DOHH2 (cell line): Measurements from ENCODE around the gene ZNRF1.

Experiments
- EZH2phosphoT487 ChIP-seq: fragments of 200-600 bp; sonication (generic); IDR thresholded peaks from 2 replicates; pipeline ENCODE4 v1.6.1; 2017; ENCODE audit warnings: borderline replicate concordance, mild to moderate bottlenecking, antibody characterized with exemption, low read length, moderate library complexity, mixed read lengths
- TF ChIP-seq, protein P1 (sequence below): fragments of 200-600 bp; sonication (generic); IDR thresholded peaks from one replicate; pipeline ENCODE4 v1.5.1; 2014; ENCODE audit warnings: antibody characterized with exemption, mild to moderate bottlenecking, low read depth, low read length; ENCODE audit not compliant: poor library complexity, severe bottlenecking

DNA sequence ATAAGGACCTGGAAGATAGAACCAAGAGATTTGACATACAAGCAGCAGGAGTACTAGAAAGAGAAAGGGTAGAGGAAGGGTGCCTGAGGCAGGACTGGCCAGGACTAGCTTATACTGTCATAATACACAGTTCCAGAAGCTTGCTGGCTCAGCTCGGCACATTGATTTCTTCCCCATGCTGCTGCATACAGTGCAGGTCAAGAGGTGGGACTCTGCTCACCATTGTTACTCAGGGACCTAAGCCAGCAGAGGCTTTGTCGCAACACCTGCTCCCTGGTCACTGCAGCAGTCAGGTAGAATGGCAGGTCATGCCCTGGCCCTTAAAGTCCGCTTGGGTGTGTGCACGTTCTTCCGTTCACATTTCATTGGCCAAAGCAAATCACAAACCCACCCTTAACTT is 85.0 kb downstream of the ZNRF1 start:
- TF ChIP-seq, protein P1, sequence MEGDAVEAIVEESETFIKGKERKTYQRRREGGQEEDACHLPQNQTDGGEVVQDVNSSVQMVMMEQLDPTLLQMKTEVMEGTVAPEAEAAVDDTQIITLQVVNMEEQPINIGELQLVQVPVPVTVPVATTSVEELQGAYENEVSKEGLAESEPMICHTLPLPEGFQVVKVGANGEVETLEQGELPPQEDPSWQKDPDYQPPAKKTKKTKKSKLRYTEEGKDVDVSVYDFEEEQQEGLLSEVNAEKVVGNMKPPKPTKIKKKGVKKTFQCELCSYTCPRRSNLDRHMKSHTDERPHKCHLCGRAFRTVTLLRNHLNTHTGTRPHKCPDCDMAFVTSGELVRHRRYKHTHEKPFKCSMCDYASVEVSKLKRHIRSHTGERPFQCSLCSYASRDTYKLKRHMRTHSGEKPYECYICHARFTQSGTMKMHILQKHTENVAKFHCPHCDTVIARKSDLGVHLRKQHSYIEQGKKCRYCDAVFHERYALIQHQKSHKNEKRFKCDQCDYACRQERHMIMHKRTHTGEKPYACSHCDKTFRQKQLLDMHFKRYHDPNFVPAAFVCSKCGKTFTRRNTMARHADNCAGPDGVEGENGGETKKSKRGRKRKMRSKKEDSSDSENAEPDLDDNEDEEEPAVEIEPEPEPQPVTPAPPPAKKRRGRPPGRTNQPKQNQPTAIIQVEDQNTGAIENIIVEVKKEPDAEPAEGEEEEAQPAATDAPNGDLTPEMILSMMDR: no peak
- TF ChIP-seq EZH2phosphoT487: no peak
